ENCODE data around the gene GCM1.

DNA sequence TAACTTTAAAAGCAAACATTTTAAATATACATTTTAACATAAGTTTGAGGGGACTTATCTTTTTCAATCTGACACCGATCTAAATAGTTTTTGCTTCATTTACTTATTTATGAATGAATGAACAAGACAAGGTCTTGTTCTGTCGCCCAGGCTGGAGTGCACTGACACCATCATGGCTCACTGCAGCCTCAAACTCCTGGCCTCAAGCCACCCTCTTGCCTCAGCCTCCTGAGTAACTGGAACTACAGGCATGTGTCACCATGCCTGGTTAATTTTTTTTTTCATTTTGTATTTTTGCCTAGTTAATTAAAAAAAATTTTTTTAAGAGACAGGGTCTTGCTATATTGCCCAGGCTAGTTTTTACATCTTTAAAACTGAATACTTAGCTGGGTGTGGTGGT lies 58.1 kb downstream of the GCM1 start:
- TF ChIP-seq, protein P1, sequence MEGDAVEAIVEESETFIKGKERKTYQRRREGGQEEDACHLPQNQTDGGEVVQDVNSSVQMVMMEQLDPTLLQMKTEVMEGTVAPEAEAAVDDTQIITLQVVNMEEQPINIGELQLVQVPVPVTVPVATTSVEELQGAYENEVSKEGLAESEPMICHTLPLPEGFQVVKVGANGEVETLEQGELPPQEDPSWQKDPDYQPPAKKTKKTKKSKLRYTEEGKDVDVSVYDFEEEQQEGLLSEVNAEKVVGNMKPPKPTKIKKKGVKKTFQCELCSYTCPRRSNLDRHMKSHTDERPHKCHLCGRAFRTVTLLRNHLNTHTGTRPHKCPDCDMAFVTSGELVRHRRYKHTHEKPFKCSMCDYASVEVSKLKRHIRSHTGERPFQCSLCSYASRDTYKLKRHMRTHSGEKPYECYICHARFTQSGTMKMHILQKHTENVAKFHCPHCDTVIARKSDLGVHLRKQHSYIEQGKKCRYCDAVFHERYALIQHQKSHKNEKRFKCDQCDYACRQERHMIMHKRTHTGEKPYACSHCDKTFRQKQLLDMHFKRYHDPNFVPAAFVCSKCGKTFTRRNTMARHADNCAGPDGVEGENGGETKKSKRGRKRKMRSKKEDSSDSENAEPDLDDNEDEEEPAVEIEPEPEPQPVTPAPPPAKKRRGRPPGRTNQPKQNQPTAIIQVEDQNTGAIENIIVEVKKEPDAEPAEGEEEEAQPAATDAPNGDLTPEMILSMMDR (conservative IDR thresholded peaks at IDR 0.05 in 1 of 2, IDR thresholded peaks at IDR 0.05 in 1 of 2; ENCODE audit: extremely low read depth in 1 of 2, insufficient read depth in 1 of 2, low read depth in 1 of 2, low read length in 2 of 2) = no peak
- no peak for TF ChIP-seq EZH2 (IDR thresholded peaks at IDR 0.05; ENCODE audit: borderline replicate concordance, low read length)
